ENCODE measurements around the gene PRDM15. TPM values are rescaled to one million over a fixed set of nuclear protein-coding genes. Genes with fewer than 3 reads are reported as not detected.

The PRDM15 gene
- total RNA-seq, 1 experiment from 2014 or later = 9.9 TPM

DNA sequence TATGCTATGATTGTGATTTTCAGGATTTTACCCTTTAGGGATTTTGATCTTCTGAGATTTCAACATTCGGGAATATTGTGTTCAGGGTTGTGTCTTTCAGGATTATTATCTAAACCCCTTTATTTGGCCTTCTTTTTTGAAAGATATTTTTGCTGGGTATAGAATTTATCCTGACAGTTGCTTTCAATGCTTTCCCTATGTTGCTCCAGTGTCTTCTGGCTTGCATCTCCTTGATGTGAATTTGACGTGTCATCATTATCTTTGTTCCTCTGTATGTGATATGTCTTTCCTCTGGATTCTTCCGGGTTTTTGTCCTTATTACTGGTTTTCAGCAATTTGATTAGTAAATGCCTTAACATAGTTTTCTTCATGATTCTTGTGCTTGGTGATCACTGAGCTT, 86.4 kb downstream of the PRDM15 start:
- no peaks in the 10 kb centered on the region for H3K23me2 ChIP-seq (ENCODE audit: insufficient read length, low read depth, low read length, poor library complexity, severe bottlenecking)
- WGBS (ENCODE audit: extremely low coverage, insufficient read length, low lambda C conversion rate) = no CpG with 5 or more reads among the region's 3 CpGs
- no peak overlapping the region for H3K56ac ChIP-seq (ENCODE audit: insufficient read length, low read depth, low read length)
- TF ChIP-seq, protein P1, sequence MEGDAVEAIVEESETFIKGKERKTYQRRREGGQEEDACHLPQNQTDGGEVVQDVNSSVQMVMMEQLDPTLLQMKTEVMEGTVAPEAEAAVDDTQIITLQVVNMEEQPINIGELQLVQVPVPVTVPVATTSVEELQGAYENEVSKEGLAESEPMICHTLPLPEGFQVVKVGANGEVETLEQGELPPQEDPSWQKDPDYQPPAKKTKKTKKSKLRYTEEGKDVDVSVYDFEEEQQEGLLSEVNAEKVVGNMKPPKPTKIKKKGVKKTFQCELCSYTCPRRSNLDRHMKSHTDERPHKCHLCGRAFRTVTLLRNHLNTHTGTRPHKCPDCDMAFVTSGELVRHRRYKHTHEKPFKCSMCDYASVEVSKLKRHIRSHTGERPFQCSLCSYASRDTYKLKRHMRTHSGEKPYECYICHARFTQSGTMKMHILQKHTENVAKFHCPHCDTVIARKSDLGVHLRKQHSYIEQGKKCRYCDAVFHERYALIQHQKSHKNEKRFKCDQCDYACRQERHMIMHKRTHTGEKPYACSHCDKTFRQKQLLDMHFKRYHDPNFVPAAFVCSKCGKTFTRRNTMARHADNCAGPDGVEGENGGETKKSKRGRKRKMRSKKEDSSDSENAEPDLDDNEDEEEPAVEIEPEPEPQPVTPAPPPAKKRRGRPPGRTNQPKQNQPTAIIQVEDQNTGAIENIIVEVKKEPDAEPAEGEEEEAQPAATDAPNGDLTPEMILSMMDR (conservative IDR thresholded peaks at IDR 0.05) = no peak
- no peak overlapping the region for H2BK5ac ChIP-seq (ENCODE audit: insufficient read length, low read length)
- no peaks in the 10 kb centered on the region for H3K27me3 ChIP-seq (ENCODE audit: insufficient read depth, low read length)
- Mint-ChIP-seq H3K27ac (no peak overlapping the region), H3K4me1 (peaks cover 14 to 15% of the 10 kb centered on the region in 2 experiments), H3K9me3 (peaks cover 24 to 29% of the 10 kb centered on the region in 2 experiments), H3K36me3 (ENCODE audit: insufficient read depth in 1 of 3, low read depth in 3 of 3) (peaks cover 11 to 21% (median 11%) of the 10 kb centered on the region in 3 experiments), H3K27me3 (ENCODE audit: low read depth) (peaks cover 15% of the 10 kb centered on the region), H3K4me3 (no peak overlapping the region)
- H2BK12ac ChIP-seq (ENCODE audit: insufficient read length, low read depth, low read length) = no peak overlapping the region
- H3K18ac ChIP-seq (ENCODE audit: insufficient read length, low read depth, low read length) = no peak overlapping the region
- H3K4ac ChIP-seq (ENCODE audit: low read depth, low read length) = no peak overlapping the region
- H3T11ph ChIP-seq (ENCODE audit: low read length) = no peak overlapping the region
- H3K14ac ChIP-seq (ENCODE audit: insufficient read depth, low read length) = no peak overlapping the region
- no peak overlapping the region for H4K91ac ChIP-seq (ENCODE audit: insufficient read length, low read depth, low read length)
- H2BK20ac ChIP-seq (ENCODE audit: low read depth, low read length, poor library complexity, severe bottlenecking) = no peak overlapping the region
- no peak overlapping the region for H2AK5ac ChIP-seq (ENCODE audit: insufficient read length, low read length)
- no peak overlapping the region for H4K5ac ChIP-seq (ENCODE audit: insufficient read length, low read depth, low read length)
- no peak overlapping the region for H2AFZ ChIP-seq (ENCODE audit: low read length)
- H3K27ac ChIP-seq (ENCODE audit: insufficient read length, low read depth, low read length) = no peak overlapping the region
- 0 out of 2 replicates have a peak, but pooled peaks cover 2% of the 10 kb centered on the region for H3K79me2 ChIP-seq (ENCODE audit: insufficient read depth, low read length)
- H3K23ac ChIP-seq (ENCODE audit: insufficient read length, low read depth, low read length) = no peak overlapping the region
- H2BK120ac ChIP-seq (ENCODE audit: low read depth, low read length, poor library complexity, severe bottlenecking) = no peak overlapping the region
- H3K9me3 ChIP-seq (ENCODE audit: control insufficient read depth, low read depth, low read length) = peaks cover 11% of the 10 kb centered on the region
- no peak overlapping the region for H3K4me2 ChIP-seq (ENCODE audit: insufficient read depth, insufficient read length, low read length)
- no peak for DNase-seq
- no peak overlapping the region for H2BK15ac ChIP-seq (ENCODE audit: low read depth, low read length)
- no peaks in the 10 kb centered on the region for H3K4me1 ChIP-seq (ENCODE audit: insufficient read depth, low read length)
- no peaks in the 10 kb centered on the region for H4K20me1 ChIP-seq (ENCODE audit: control insufficient read depth, insufficient read depth, insufficient read length)
- H4K8ac ChIP-seq (replicated peaks; ENCODE audit: insufficient read length, low read depth, low read length) = no peak overlapping the region
- H3K9ac ChIP-seq (ENCODE audit: extremely low read depth, insufficient read length, low read length) = no peak overlapping the region
- no peaks in the 10 kb centered on the region for H3K79me1 ChIP-seq (ENCODE audit: insufficient read depth, low read depth, low read length, poor library complexity, severe bottlenecking)

Data from H9 (cell line).